Muscle of back (tissue), 13 donors: Measurements from ENCODE around the gene UFL1. TPM values are rescaled to one million over a fixed set of nuclear protein-coding genes. Genes with fewer than 3 reads are reported as not detected.
A peak's percentile ranks its signal among the peaks of the same experiment; 100 is the strongest.
"Not testable (repeated sequence)": the region's sequence is repeated elsewhere in the genome, so short reads cannot be mapped to it uniquely, and the experiment has no call there.

Experiments used
- DNase-seq, 3 donors: peaks; one replicate each; pipeline versions ENCODE4 v3.0.0 to v3.0.0-alpha.2; 2013
- long read RNA-seq, 9 donors: transcript quantifications; one replicate each; lab custom pipeline, GENCODE V29; 2026
- polyA plus RNA-seq, 10 donors: library from polyadenylated mRNA; unstranded; fragments of 120-200 nt; gene quantifications; one replicate each; pipeline ENCODE4 v1.2.1, GENCODE V29; 2013; ENCODE audit not compliant: insufficient read length in 10 of 10

UFL1 gene
- polyA plus RNA-seq, result 10 to 100 TPM; 26.4 to 38.4 (median 31.4) TPM
- long read RNA-seq, donor 1, full-length matches to known transcripts, result 2 of 2 reads
- long read RNA-seq, donor 1, partial matches to known transcripts, result 0 of 2 reads
- long read RNA-seq, donor 1, other reads (novel, unspliced or antisense), result 0 of 2 reads
- long read RNA-seq, donor 2, full-length matches to known transcripts, result 2 of 2 reads
- long read RNA-seq, donor 2, partial matches to known transcripts, result 0 of 2 reads
- long read RNA-seq, donor 2, other reads (novel, unspliced or antisense), result 0 of 2 reads
- long read RNA-seq, donor 3, result 0 reads
- long read RNA-seq, donor 4, full-length matches to known transcripts, result 3 of 3 reads
- long read RNA-seq, donor 4, partial matches to known transcripts, result 0 of 3 reads
- long read RNA-seq, donor 4, other reads (novel, unspliced or antisense), result 0 of 3 reads
- long read RNA-seq, donor 5, result 0 reads
- long read RNA-seq, donor 6, full-length matches to known transcripts, result 1 of 1 reads
- long read RNA-seq, donor 6, partial matches to known transcripts, result 0 of 1 reads
- long read RNA-seq, donor 6, other reads (novel, unspliced or antisense), result 0 of 1 reads
- long read RNA-seq, donor 7, full-length matches to known transcripts, result 2 of 2 reads
- long read RNA-seq, donor 7, partial matches to known transcripts, result 0 of 2 reads
- long read RNA-seq, donor 7, other reads (novel, unspliced or antisense), result 0 of 2 reads
- long read RNA-seq, donor 8, full-length matches to known transcripts, result 1 of 1 reads
- long read RNA-seq, donor 8, partial matches to known transcripts, result 0 of 1 reads
- long read RNA-seq, donor 8, other reads (novel, unspliced or antisense), result 0 of 1 reads
- long read RNA-seq, donor 9, full-length matches to known transcripts, result 1 of 1 reads
- long read RNA-seq, donor 9, partial matches to known transcripts, result 0 of 1 reads
- long read RNA-seq, donor 9, other reads (novel, unspliced or antisense), result 0 of 1 reads

DNA sequence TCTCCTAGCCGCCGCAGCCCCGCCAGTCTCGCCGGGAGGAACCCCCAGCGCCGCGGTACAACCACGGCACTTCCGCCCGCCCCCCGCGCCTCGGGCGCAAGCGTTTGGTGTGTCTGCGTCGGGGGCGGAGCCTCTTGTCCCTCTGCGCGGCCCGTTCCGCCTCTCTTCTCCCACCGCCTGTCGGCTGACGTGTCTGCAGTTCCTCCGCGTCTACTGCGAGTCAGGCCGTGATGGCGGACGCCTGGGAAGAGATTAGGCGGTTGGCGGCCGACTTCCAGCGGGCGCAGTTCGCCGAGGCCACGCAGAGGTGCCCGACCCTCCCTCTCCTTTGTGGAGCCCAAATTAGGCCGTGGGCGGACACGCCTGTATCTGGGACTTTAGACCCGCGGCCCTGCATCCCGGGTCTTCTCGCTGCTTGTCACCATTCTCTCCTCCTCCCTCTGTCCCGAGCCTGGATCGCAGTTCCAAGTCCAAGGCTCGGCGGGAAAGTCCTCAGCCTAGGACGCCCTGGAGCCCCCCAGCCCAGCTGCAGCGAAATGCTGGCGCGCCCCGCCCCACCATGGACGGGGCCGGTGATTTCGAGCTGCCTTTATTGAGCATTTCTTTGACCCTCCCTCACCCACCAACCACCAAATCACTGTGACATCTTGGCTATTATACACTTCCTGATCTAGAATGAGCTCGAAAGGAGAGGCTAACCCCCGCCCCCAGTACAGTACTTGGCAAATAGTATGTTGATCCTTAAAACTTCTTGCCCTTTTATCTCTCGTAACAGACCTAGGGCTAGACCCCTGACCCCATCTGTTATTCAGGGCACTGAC is at the start of gene UFL1:
Gene UFL1 (plus strand): TSS at position 163 of the 821 bp plus-strand sequence. CDS start 68 bp downstream, at position 231.
- DNase-seq, result peak; percentile 94 to 98 (median 95)

- DNase-seq, result not testable (repeated sequence)
Measured at GRCh38 chr6:96472291-96472690, 49.3 kb upstream of the UFL1 start.

DNA sequence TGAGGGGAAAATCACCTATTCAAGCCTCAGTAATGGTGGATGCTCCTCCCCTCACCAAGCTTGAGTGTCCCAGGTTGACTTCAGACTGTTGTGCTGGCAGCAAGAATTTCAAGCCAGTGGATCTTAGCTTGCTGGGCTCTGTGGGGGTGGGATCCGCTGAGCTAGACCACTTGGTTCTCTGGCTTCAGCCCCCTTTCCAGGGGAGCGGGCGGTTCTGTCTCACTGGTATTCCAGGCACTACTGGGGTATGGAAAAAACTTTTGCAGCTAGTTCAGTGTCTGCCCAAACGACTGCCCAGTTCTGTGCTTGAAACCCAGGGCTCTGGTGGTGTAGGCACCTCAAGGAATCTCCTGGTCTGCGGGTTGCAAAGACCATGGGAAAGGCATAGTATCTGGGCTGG is 42.9 kb upstream of the UFL1 start:
- no peak for DNase-seq

DNA sequence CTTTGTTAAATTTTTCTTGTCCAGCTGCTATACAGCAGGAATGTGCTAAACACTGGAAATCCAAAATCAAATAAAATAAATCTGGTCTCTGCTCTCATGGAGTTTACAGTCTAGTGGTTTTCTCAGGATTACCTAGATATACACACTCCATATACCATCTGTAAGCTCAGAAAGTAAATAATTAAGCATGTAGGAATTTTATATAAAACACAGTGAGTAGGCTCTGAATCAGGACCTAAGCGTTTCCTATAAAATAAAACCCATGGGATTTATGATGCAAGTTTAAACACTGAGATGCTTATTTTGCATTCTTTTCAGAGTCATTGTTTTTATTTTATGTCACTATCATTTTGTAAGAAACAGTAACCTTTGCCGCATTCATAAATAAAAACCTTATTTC is 29.7 kb upstream of the UFL1 start:
- DNase-seq, result no peak

DNA sequence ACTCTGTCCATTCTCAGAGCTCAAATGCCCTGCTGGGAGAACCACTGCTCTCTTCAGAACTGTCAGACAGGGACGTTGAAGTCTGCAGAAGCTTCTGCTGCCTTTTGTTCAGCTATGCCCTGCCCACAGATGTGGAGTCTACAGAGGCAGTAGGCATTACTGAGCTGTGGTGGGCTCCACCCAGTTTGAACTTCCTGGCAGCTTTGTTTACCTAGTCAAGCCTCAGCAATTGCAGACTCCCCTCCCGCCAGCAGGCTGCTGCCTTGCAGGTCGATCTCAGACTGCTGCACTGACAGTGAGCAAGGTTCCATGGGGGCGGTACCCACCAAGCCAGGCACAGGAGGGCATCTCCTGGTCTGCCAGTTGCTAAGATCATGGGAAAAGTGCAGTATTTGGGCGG is 21.8 kb upstream of the UFL1 start:
- DNase-seq, result no peak

- no peak for DNase-seq
Measured at GRCh38 chr6:96502915-96503314, 18.7 kb upstream of the UFL1 start.

DNA sequence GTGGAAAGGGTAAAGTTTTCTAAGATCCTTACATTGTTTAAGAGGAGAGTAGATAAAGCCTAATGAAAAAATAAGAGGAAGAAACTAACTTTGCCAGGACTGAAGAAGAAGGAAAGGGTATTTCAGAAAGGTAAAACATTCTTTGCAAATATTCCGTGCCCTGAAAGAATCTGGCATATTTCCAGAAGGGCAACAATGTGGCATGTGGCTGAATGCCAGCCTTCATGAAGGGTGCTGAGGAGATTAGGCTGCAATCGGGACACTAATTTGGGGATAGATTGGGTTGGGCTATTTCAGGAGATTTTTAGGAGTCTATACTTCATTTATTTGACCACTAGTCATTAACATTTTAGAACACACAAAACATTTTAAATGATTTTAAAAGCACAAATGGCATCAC is 16.2 kb upstream of the UFL1 start:
- DNase-seq, result no peak

DNA sequence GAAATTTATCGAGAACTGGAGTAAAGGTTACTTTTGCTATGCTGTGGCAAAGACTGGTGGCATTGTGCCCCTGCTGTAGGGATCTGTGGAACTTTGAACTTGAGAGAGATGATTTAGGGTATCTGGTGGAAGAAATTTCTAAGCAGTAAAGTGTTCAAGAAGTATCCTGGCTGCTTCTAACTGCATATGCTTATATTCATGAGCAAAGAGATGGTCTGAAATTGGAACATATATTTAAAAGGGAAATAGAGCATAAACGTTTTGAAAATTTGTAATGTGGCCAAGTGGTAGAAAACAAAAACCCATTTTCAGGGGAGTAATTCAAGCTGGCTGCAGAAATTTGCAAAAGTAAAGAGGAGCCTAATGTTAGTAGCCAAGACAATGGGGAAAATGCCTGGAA is 12.3 kb upstream of the UFL1 start:
- no peak for DNase-seq

GRCh38 chr6:96520171-96521115 is 1.2 kb upstream of the UFL1 start:
- DNase-seq, result peak in 1 of 3 donors; percentile 1

GRCh38 chr6:96521306-96521643 is 331 bp upstream of the UFL1 start:
- DNase-seq, result no peak

DNA sequence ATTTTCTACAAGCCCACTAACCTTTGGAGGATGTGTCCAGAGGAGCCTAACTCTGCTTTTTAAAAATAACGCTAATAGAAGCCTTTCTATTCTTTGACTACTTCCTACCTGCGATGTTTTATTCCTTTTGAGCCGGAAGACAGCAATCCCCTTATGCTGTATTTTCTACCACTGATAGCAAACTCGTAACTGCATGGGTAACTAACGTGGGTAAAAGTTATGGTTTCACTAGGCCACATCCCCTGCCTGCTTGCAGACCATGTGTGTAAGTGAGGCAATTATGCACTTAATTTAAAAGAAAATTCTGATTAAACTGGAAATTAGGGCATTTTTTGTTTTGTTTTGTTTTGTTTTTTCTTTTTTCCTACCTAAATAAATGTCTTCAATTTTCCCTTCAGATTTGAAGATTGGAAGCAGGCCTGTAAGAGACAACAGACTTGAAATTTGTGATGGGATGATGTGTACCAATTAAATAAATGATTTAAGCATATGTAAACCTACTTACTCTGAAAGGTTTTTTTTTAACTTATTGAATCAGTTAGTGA is 931 bp downstream of the UFL1 start:
- peak in 1 of 3 donors; percentile 23 for DNase-seq

GRCh38 chr6:96528193-96528592 is 6.6 kb downstream of the UFL1 start:
- DNase-seq, result no peak

DNA sequence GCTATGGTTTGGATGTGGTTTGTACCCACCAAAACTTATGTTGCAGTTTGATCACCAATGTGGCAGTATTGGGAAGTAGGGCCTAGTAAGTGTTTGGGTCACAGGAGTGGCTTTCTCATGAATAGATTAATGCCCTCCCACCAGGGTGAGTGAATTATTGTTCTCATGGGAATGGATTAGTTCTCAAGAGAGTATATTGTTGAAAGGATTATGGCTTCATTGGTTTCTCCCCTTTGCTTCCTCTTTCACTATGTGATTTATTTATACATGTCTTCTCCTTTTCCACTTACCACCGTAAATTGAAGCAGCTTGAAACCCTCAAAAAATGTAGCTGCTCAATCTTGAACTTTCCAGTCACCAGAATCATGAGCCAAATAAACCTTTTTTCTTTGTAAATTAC is 10.8 kb downstream of the UFL1 start:
- DNase-seq, result no peak

GRCh38 chr6:96537726-96538125 is 16.1 kb downstream of the UFL1 start:
- no peak for DNase-seq

GRCh38 chr6:96542702-96543101 is 21.1 kb downstream of the UFL1 start:
- peak in 1 of 3 donors; percentile 15 for DNase-seq

DNA sequence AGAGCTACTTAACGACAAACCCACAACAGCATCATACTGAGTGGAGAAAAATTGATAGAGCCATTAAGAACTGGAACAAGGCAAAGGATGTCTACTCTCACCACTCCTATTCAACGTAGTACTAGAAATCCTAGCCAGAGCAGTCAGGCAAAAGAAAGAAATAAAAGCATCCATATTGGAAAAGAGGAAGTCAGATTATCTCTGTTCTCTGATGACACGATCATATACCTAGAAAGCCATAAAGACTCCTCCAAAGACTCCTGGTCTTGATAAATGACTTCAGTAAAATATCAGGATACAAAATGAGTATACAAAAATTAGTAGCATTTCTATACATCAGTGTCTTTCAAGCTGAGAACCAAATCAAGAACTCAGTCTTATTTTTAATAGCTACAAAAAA is 24.3 kb downstream of the UFL1 start:
- DNase-seq, result no peak

- DNase-seq, result no peak
Measured at GRCh38 chr6:96547654-96548053, 26.0 kb downstream of the UFL1 start.

DNA sequence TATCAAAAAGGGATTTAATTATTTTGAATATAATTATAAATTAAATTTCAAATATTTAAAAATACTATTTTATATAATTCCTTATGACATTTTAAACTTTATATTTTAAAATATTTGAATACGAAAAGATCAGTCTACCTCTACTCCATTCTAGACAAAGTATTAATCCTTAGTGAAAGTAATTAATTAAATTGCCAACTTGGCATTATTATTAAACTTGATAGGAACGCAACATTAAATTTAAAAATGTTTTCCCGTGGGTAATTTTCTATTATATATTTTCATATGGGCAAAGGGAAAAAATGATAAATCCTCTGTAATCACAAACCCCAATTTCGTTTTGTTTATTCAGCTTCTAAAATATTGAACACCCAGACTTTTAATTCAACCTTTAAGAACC is 33.0 kb downstream of the UFL1 start:
- DNase-seq, result no peak

- DNase-seq, result not testable (repeated sequence)
Measured at GRCh38 chr6:96559740-96560139, 38.1 kb downstream of the UFL1 start.

- DNase-seq, result peak in 1 of 3 donors; percentile 8
Measured at GRCh38 chr6:96562886-96563285, 41.3 kb downstream of the UFL1 start, which contains the start of gene FHL5. Gene FHL5 (plus strand): TSS chr6:96563128. CDS start chr6:96603614, 40,486 bp downstream.
